SK-N-SH treated with all-trans-retinoic acid at 6 μM for 48 hours (cell line): ENCODE results near the gene SEC14L1.

Source experiments
- ATAC-seq: fragments of 200-7000 bp; cut with Tn5 transposase; 3 replicates; pipeline ENCODE4 v1.9.1; 2020; ENCODE audit warnings: mild to moderate bottlenecking, moderate library complexity
- BACH2 ChIP-seq: fragments of 250-450 bp; sonication (Bioruptor Pico); IDR thresholded peaks from 2 replicates; pipeline ENCODE4 v1.9.0; 2021; ENCODE audit warnings: mild to moderate bottlenecking, borderline replicate concordance
- CSDC2 ChIP-seq: fragments of 250-450 bp; sonication (Bioruptor Pico); IDR thresholded peaks from 2 replicates; pipeline ENCODE4 v1.5.0; 2020; ENCODE audit warnings: mild to moderate bottlenecking, moderate library complexity
- ESRRG ChIP-seq: fragments of 250-450 bp; sonication (Bioruptor Pico); IDR thresholded peaks from 2 replicates; pipeline ENCODE4 v1.6.1; 2021; ENCODE audit warnings: mild to moderate bottlenecking
- OSR1 ChIP-seq: fragments of 250-450 bp; sonication (Bioruptor Pico); IDR thresholded peaks from 2 replicates; pipeline ENCODE4 v1.8.0; 2022; ENCODE audit warnings: moderate library complexity, mild to moderate bottlenecking, inconsistent platforms
- PPARA ChIP-seq: fragments of 250-450 bp; sonication (Bioruptor Pico); IDR thresholded peaks from 2 replicates; pipeline ENCODE4 v1.5.0; 2020; ENCODE audit warnings: mild to moderate bottlenecking, borderline replicate concordance
- RARB ChIP-seq: fragments of 250-450 bp; sonication (Bioruptor Pico); IDR thresholded peaks from 2 replicates; pipeline ENCODE4 v1.8.0; 2021; ENCODE audit warnings: mild to moderate bottlenecking, moderate library complexity
- SNAI2 ChIP-seq: fragments of 250-450 bp; sonication (Bioruptor Pico); IDR thresholded peaks from 2 replicates; pipeline ENCODE4 v1.5.0; 2020; ENCODE audit warnings: mild to moderate bottlenecking, moderate library complexity
- TCF4 ChIP-seq: fragments of 250-450 bp; sonication (Bioruptor Pico); IDR thresholded peaks from 2 replicates; pipeline ENCODE4 v1.8.0; 2021; ENCODE audit warnings: mild to moderate bottlenecking, moderate library complexity, borderline replicate concordance
- ZC3H10 ChIP-seq: fragments of 250-450 bp; sonication (Bioruptor Pico); IDR thresholded peaks from 2 replicates; pipeline ENCODE4 v1.5.1; 2021; ENCODE audit warnings: mild to moderate bottlenecking, moderate library complexity
- ZFP3 ChIP-seq: fragments of 250-450 bp; sonication (Bioruptor Pico); IDR thresholded peaks from 2 replicates; pipeline ENCODE4 v1.5.0; 2020; ENCODE audit warnings: mild to moderate bottlenecking, moderate library complexity
- ZNF565 ChIP-seq: fragments of 450-650 bp; formaldehyde crosslinking; conservative IDR thresholded peaks from 2 replicates; pipeline ENCODE4 v1.5.0; 2020; ENCODE audit warnings: low read depth, mild to moderate bottlenecking, moderate library complexity
- ZNF70 ChIP-seq: fragments of 450-650 bp; formaldehyde crosslinking; IDR thresholded peaks from 2 replicates; pipeline ENCODE4 v1.5.0; 2020; ENCODE audit warnings: mild to moderate bottlenecking, moderate library complexity
- ZNF8 ChIP-seq: fragments of 450-650 bp; formaldehyde crosslinking; IDR thresholded peaks from 2 replicates; pipeline ENCODE4 v1.5.0; 2020; ENCODE audit warnings: mild to moderate bottlenecking, moderate library complexity
- TF ChIP-seq, protein P1 (sequence below): fragments of 250-450 bp; sonication (Bioruptor Pico); IDR thresholded peaks from 2 replicates; pipeline ENCODE4 v1.5.0; 2020; ENCODE audit warnings: mild to moderate bottlenecking, moderate library complexity
- TF ChIP-seq, protein P2 (sequence below): fragments of 250-450 bp; sonication (Bioruptor Pico); IDR thresholded peaks from 2 replicates; pipeline ENCODE4 v1.5.1; 2021; ENCODE audit warnings: mild to moderate bottlenecking, moderate library complexity
- TF ChIP-seq, protein P3 (sequence below): fragments of 250-450 bp; sonication (Bioruptor Pico); IDR thresholded peaks from 2 replicates; pipeline ENCODE4 v1.5.1; 2020; ENCODE audit warnings: low read depth, mild to moderate bottlenecking, moderate library complexity
- TF ChIP-seq, protein P4 (sequence below): fragments of 250-450 bp; sonication (Bioruptor Pico); IDR thresholded peaks from 2 replicates; pipeline ENCODE4 v1.8.0; 2020; ENCODE audit warnings: mild to moderate bottlenecking, moderate library complexity, borderline replicate concordance
- TF ChIP-seq, protein P5 (sequence below): fragments of 250-450 bp; sonication (Bioruptor Pico); IDR thresholded peaks from 2 replicates; pipeline ENCODE4 v1.8.0; 2021; ENCODE audit warnings: low read depth, mild to moderate bottlenecking, moderate library complexity, borderline replicate concordance

The SEC14L1 gene

DNA sequence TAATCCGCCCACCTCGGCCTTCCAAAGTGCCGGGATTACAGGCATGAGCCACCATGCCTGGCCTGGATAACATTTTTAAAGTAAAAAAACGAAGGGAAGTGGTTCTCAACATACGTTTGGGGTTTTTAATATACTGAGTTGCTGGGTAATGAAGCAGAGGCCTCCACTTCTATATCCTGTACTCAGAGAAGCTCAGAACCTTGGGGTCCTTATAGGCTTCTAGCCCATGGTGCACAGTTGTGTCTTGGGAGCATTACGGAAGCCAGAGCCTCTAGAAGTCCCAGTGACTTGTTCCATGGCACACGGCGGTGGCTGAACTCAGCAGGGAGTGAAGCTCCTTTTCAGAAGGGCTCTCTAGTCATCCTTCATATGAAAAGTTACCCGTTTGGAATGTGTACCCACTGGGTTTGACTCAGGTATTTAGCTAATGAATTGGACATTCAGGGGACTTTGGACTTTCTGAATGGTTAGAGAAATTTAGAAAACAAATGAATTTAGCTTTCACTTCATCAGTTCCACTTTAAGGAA lies 67.0 kb downstream of the SEC14L1 start:
- TF ChIP-seq ZNF565 (CRISPR knock-in tag) (no peak), SNAI2 (CRISPR knock-in tag) (no peak), ZFP3 (CRISPR knock-in tag) (no peak), ZNF8 (CRISPR knock-in tag) (no peak)
- TF ChIP-seq, protein P1, sequence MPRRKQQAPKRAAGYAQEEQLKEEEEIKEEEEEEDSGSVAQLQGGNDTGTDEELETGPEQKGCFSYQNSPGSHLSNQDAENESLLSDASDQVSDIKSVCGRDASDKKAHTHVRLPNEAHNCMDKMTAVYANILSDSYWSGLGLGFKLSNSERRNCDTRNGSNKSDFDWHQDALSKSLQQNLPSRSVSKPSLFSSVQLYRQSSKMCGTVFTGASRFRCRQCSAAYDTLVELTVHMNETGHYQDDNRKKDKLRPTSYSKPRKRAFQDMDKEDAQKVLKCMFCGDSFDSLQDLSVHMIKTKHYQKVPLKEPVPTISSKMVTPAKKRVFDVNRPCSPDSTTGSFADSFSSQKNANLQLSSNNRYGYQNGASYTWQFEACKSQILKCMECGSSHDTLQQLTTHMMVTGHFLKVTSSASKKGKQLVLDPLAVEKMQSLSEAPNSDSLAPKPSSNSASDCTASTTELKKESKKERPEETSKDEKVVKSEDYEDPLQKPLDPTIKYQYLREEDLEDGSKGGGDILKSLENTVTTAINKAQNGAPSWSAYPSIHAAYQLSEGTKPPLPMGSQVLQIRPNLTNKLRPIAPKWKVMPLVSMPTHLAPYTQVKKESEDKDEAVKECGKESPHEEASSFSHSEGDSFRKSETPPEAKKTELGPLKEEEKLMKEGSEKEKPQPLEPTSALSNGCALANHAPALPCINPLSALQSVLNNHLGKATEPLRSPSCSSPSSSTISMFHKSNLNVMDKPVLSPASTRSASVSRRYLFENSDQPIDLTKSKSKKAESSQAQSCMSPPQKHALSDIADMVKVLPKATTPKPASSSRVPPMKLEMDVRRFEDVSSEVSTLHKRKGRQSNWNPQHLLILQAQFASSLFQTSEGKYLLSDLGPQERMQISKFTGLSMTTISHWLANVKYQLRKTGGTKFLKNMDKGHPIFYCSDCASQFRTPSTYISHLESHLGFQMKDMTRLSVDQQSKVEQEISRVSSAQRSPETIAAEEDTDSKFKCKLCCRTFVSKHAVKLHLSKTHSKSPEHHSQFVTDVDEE (CRISPR knock-in tag), result no peak
- ATAC-seq, result no peak; the same call in 1 of the 3 replicates

DNA sequence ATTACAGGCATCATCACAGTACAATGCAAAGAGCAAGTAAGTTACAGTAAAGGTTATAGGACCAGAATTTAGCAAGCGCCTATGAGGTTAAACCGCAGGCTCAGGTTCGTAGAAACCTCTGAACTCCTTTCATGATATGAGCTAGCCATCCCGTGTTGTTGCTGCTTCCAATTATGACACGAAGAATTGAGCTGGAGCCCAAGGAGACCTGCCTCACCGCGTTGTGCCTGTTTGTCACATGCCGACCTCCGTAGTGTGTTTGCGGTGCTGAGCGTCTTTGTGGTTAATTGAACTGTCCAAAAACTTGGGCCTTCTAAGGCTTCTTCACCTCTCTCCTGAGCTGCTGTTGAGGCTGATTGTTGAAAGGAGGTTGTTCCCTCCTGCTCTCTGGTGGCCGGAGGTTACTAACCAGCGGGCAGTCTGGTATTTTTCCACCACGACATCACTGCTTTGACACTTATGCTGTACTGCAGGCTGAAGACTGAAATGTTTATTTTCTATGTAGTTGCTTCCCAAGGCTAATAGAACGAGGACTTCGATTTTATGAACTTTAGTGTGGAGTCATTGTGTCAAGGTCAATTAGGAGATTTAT lies 67.5 kb downstream of the SEC14L1 start:
- TF ChIP-seq ZFP3 (CRISPR knock-in tag) (no peak), TCF4 (CRISPR knock-in tag) (no peak), PPARA (CRISPR knock-in tag) (no peak), ZNF565 (CRISPR knock-in tag) (no peak), BACH2 (CRISPR knock-in tag) (no peak), CSDC2 (CRISPR knock-in tag) (no peak), ESRRG (CRISPR knock-in tag) (no peak), OSR1 (CRISPR knock-in tag) (no peak), RARB (no peak), SNAI2 (CRISPR knock-in tag) (no peak)
- TF ChIP-seq, protein P2, sequence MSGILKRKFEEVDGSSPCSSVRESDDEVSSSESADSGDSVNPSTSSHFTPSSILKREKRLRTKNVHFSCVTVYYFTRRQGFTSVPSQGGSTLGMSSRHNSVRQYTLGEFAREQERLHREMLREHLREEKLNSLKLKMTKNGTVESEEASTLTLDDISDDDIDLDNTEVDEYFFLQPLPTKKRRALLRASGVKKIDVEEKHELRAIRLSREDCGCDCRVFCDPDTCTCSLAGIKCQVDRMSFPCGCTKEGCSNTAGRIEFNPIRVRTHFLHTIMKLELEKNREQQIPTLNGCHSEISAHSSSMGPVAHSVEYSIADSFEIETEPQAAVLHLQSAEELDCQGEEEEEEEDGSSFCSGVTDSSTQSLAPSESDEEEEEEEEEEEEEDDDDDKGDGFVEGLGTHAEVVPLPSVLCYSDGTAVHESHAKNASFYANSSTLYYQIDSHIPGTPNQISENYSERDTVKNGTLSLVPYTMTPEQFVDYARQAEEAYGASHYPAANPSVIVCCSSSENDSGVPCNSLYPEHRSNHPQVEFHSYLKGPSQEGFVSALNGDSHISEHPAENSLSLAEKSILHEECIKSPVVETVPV (CRISPR knock-in tag), result no peak
- TF ChIP-seq, protein P3, sequence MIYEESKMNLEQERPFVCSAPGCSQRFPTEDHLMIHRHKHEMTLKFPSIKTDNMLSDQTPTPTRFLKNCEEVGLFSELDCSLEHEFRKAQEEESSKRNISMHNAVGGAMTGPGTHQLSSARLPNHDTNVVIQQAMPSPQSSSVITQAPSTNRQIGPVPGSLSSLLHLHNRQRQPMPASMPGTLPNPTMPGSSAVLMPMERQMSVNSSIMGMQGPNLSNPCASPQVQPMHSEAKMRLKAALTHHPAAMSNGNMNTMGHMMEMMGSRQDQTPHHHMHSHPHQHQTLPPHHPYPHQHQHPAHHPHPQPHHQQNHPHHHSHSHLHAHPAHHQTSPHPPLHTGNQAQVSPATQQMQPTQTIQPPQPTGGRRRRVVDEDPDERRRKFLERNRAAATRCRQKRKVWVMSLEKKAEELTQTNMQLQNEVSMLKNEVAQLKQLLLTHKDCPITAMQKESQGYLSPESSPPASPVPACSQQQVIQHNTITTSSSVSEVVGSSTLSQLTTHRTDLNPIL (CRISPR knock-in tag), result no peak
- TF ChIP-seq, protein P4, sequence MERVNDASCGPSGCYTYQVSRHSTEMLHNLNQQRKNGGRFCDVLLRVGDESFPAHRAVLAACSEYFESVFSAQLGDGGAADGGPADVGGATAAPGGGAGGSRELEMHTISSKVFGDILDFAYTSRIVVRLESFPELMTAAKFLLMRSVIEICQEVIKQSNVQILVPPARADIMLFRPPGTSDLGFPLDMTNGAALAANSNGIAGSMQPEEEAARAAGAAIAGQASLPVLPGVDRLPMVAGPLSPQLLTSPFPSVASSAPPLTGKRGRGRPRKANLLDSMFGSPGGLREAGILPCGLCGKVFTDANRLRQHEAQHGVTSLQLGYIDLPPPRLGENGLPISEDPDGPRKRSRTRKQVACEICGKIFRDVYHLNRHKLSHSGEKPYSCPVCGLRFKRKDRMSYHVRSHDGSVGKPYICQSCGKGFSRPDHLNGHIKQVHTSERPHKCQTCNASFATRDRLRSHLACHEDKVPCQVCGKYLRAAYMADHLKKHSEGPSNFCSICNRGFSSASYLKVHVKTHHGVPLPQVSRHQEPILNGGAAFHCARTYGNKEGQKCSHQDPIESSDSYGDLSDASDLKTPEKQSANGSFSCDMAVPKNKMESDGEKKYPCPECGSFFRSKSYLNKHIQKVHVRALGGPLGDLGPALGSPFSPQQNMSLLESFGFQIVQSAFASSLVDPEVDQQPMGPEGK (CRISPR knock-in tag), result no peak
- TF ChIP-seq, protein P5, sequence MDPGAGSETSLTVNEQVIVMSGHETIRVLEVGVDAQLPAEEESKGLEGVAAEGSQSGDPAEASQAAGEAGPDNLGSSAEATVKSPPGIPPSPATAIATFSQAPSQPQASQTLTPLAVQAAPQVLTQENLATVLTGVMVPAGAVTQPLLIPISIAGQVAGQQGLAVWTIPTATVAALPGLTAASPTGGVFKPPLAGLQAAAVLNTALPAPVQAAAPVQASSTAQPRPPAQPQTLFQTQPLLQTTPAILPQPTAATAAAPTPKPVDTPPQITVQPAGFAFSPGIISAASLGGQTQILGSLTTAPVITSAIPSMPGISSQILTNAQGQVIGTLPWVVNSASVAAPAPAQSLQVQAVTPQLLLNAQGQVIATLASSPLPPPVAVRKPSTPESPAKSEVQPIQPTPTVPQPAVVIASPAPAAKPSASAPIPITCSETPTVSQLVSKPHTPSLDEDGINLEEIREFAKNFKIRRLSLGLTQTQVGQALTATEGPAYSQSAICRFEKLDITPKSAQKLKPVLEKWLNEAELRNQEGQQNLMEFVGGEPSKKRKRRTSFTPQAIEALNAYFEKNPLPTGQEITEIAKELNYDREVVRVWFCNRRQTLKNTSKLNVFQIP, result no peak
- peak; percentile 86 for ATAC-seq

DNA sequence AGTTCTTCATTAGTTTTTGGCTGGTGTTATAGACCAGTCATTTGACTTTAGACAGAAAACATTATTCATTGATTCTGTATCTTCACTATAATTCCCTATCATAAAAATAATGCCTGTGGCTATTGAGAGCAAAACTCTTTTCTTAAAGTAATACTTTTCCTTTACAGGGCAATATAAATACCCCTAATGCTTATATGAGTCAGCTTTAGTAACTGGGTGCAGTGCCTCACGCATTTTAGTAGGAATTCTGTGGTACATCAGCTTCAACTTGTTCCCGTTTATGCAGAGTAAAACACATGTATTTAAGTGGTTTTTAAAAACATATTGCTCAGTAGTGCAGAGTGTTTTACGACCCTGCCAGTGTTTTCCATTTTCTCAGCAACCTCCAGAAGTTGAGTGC lies 68.1 kb downstream of the SEC14L1 start:
- TF ChIP-seq CSDC2 (CRISPR knock-in tag) (no peak), ZNF70 (CRISPR knock-in tag) (no peak), OSR1 (CRISPR knock-in tag) (no peak), BACH2 (CRISPR knock-in tag) (no peak), ZFP3 (CRISPR knock-in tag) (no peak), ESRRG (CRISPR knock-in tag) (no peak), ZNF565 (CRISPR knock-in tag) (no peak), ZC3H10 (CRISPR knock-in tag) (no peak), TCF4 (CRISPR knock-in tag) (no peak)
- TF ChIP-seq, protein P3 (CRISPR knock-in tag), result no peak
- TF ChIP-seq, protein P1 (CRISPR knock-in tag), result no peak
- TF ChIP-seq, protein P5, result no peak
- TF ChIP-seq, all 23 proteins: peak for 0
- ATAC-seq, result no peak
